Mammary epithelial cell (primary cell): ENCODE results near the gene AQP2.

Source experiments
- CTCF ChIP-seq, 2 donors: IDR thresholded peaks in 1 of 2; conservative IDR thresholded peaks in 1 of 2; 2 replicates each; pipeline ENCODE4 v1.5.1; 2011 to 2012; ENCODE audit warnings: inconsistent platforms in 2 of 2, low read length in 2 of 2, mild to moderate bottlenecking in 2 of 2, control low read depth in 1 of 2, low read depth in 1 of 2; ENCODE audit not compliant: insufficient read depth in 1 of 2; ENCODE audit errors: extremely low read depth in 1 of 2
- EZH2 ChIP-seq: IDR thresholded peaks from 2 replicates; pipeline ENCODE4 v1.6.1; 2012; ENCODE audit warnings: low read length, inconsistent platforms, borderline replicate concordance

- TF ChIP-seq CTCF (conservative IDR thresholded peaks at IDR 0.05 in 1 of 2, IDR thresholded peaks at IDR 0.05 in 1 of 2; ENCODE audit: extremely low read depth in 1 of 2, insufficient read depth in 1 of 2, low read depth in 1 of 2, low read length in 2 of 2) (no peak), EZH2 (no peak)
These were observed 22.3 kb downstream of the AQP2 start, which contains the start of gene AQP6 for GRCh38 chr12:49972641-49973360.
